Activated naive CD4-positive, alpha-beta T cell treated with anti-CD3 and anti-CD28 coated beads, Interleukin-2, amount 50 U/mL, for 72 hours (primary cell): Measurements from ENCODE around the gene TIPRL. TPM values are rescaled to one million over a fixed set of nuclear protein-coding genes. Genes with fewer than 3 reads are reported as not detected.
A peak's percentile ranks its signal among the peaks of the same experiment; 100 is the strongest.
"Not testable (repeated sequence)": the region's sequence is repeated elsewhere in the genome, so short reads cannot be mapped to it uniquely, and the experiment has no call there.

Experiments
- ATAC-seq, 2 donors: fragments of 150-1000 bp; cut with Tn5 transposase; 2 replicates each; pipeline ENCODE4 v1.10.0; 2021; ENCODE audit warnings: mild to moderate bottlenecking in 2 of 2, moderate library complexity in 2 of 2
- DNase-seq, 2 donors: peaks; one replicate each; pipeline ENCODE4 v3.0.0; 2021 to 2022; ENCODE audit warnings: low spot score in 2 of 2
- H3K27ac Mint-ChIP-seq, 2 donors: one replicate each; pipeline ENCODE4 v1.8.0; 2022; ENCODE audit warnings: mild to moderate bottlenecking in 2 of 2, mixed read lengths in 2 of 2
- H3K36me3 Mint-ChIP-seq, 2 donors: one replicate each; pipeline ENCODE4 v1.8.0; 2022; ENCODE audit warnings: mixed read lengths in 2 of 2
- H3K9me3 Mint-ChIP-seq, 2 donors: one replicate each; pipeline ENCODE4 v1.8.0; 2022; ENCODE audit warnings: mixed read lengths in 2 of 2
- total RNA-seq, 2 donors: library from RNA; stranded (reverse); gene quantifications; one replicate each; pipeline ENCODE4 v1.2.3, GENCODE V29; 2022

Gene TIPRL
- total RNA-seq, 2 donors from 2014 or later = 40.7 to 82.2 TPM

DNA sequence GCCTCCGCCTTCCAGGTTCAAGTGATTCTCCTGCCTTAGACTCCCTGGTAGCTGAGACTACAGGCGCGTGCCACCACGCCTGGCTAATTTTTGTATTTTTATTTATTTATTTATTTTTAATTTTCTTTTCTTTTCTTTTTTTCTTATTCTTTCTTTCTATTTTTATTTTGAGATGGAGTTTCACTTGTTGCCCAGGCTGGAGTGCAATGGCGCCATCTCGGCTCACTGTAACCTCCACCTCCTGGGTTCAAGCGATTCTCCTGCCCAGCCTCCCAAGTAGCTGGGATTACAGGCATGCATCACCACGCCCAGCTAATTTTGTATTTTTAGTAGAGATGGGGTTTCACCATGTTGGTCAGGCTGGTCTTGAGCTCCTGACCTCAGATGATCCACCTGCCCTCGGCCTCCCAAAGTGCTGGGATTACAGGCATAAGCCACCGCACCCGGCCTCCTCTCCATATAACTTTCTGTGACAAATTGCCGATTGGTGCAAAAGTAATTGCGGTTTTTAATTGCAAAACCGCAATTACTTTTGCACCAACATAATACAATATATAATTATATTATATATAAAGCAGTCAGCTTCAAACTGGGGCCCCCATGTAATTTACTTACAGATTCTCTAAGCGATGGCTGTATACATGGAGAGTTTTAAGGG is 2.4 kb downstream of the TIPRL start:
- H3K36me3 Mint-ChIP-seq, ATAC-seq, H3K9me3 Mint-ChIP-seq, DNase-seq, H3K27ac Mint-ChIP-seq: not testable (repeated sequence)

- H3K36me3 Mint-ChIP-seq = peaks cover 0 to 17% of the 10 kb centered on the region in 2 donors
Observed at GRCh38 chr1:168187177-168187576, 8.4 kb downstream of the TIPRL start.

DNA sequence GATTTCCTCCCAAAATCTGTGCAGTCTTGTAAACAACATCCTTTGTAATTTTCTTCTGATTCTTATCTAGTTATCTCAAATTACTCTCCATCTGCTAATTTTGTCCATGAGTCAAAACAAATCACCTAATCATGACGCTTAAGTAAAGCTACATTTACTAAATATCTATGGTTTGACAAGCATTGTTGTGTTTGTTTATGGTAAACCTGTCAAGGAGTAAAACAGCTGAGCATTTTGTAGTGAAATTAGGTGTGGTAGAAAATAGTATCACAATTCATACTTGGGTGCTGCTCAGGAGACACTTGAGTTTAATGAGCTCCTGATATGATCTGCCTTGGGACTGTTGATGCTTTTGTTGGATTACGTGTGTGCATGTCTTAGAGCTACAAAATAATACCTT is 11.6 kb downstream of the TIPRL start:
- peaks cover 0 to 17% of the 10 kb centered on the region in 2 donors for H3K36me3 Mint-ChIP-seq
- H3K27ac Mint-ChIP-seq = no peak overlapping the region
- DNase-seq (no peak), ATAC-seq (no peak)
- H3K9me3 Mint-ChIP-seq = no peaks in the 10 kb centered on the region

More at GRCh38 chr1:168187177-168187576, 8.4 kb downstream of the TIPRL start:
- Mint-ChIP-seq H3K9me3 (no peaks in the 10 kb centered on the region), H3K27ac (no peak overlapping the region)
- DNase-seq (no peak), ATAC-seq (no peak)

GRCh38 chr1:168195199-168196135 is 16.7 kb downstream of the TIPRL start:
- Mint-ChIP-seq H3K36me3 (peaks cover 0 to 23% of the 10 kb centered on the region in 2 donors), H3K9me3 (no peaks in the 10 kb centered on the region), H3K27ac (no peak overlapping the region)
- no peak for DNase-seq
- no peak for ATAC-seq

GRCh38 chr1:168199056-168199455 is 20.3 kb downstream of the TIPRL start:
- Mint-ChIP-seq H3K9me3 (peaks cover 0 to 3% of the 10 kb centered on the region in 2 donors), H3K36me3 (peaks cover 11 to 35% of the 10 kb centered on the region in 2 donors), H3K27ac (no peak overlapping the region)
- DNase-seq (no peak), ATAC-seq (peak in 1 of 2 donors; percentile 44)

DNA sequence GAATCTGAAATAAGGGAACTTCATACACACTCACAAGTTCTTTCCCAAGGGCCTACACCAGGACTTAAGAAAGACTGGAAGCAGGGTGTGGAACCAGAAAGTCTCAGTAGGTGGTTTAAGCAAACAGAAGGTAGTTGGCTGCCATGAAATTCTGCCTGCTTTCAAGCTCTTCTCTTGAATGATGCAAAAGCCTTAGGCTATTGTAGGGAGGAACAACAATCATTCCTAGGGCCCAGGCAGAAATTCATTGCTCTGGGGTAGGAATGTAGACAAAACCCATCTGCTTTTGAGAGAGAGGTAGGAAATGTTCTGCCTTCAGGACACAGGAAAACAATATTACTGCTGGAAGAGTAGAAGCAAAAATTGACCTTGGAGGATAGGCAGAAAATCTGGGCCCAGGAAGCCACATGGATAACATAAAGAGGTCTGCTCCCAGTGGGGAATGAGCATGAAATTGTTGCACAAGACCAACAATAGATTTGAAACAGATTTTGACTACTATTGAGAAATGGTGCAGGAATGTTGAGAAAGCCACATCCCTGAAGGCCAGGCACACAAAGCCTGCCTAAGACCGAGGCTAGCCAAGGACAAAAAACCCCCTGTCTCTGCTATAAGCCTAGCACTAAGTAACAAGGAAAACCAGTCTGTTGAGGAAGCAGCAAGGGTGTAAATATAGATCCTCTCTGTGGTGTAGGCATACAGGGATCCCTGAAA is 24.3 kb downstream of the TIPRL start:
- ATAC-seq (no peak), DNase-seq (no peak)
- H3K27ac Mint-ChIP-seq = no peak overlapping the region
- peaks cover 3 to 6% of the 10 kb centered on the region in 2 donors for H3K9me3 Mint-ChIP-seq
- peaks cover 20 to 55% of the 10 kb centered on the region in 2 donors for H3K36me3 Mint-ChIP-seq

GRCh38 chr1:168206111-168206510 is 27.3 kb downstream of the TIPRL start:
- no peak overlapping the region for H3K27ac Mint-ChIP-seq
- DNase-seq = no peak
- H3K9me3 Mint-ChIP-seq = peaks cover 3 to 11% of the 10 kb centered on the region in 2 donors
- no peak for ATAC-seq
- H3K36me3 Mint-ChIP-seq = peaks cover 21 to 38% of the 10 kb centered on the region in 2 donors

DNA sequence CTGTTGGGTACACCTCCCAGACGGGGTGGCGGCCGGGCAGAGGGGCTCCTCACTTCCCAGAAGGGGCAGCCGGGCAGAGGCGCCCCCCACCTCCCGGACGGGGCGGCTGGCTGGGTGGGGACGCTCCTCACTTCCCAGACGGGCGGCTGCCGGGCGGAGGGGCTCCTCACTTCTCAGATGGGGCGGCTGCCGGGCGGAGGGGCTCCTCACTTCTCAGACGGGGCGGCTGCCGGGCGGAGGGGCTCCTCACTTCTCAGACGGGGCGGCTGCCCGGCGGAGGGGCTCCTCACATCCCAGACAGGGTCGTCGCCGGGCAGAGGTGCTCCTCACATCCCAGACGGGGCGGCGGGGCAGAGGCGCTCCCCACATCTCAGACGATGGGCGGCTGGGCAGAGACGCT is 28.9 kb downstream of the TIPRL start:
- not testable (repeated sequence) for ATAC-seq, DNase-seq, H3K27ac Mint-ChIP-seq
- Mint-ChIP-seq H3K9me3 (peaks cover 8 to 16% of the 10 kb centered on the region in 2 donors), H3K36me3 (peaks cover 21 to 36% of the 10 kb centered on the region in 2 donors)

- DNase-seq = no peak
- ATAC-seq = no peak
- peaks cover 12 to 22% of the 10 kb centered on the region in 2 donors for H3K9me3 Mint-ChIP-seq
- H3K36me3 Mint-ChIP-seq = peaks cover 16 to 17% of the 10 kb centered on the region in 2 donors
- no peak overlapping the region for H3K27ac Mint-ChIP-seq
Observed at GRCh38 chr1:168210312-168210711, 31.6 kb downstream of the TIPRL start.

GRCh38 chr1:168213349-168213748 is 34.6 kb downstream of the TIPRL start:
- H3K27ac Mint-ChIP-seq = no peak overlapping the region
- no peak for DNase-seq
- peaks cover 12 to 16% of the 10 kb centered on the region in 2 donors for H3K9me3 Mint-ChIP-seq
- H3K36me3 Mint-ChIP-seq = peaks cover 8 to 12% of the 10 kb centered on the region in 2 donors
- ATAC-seq = no peak

DNA sequence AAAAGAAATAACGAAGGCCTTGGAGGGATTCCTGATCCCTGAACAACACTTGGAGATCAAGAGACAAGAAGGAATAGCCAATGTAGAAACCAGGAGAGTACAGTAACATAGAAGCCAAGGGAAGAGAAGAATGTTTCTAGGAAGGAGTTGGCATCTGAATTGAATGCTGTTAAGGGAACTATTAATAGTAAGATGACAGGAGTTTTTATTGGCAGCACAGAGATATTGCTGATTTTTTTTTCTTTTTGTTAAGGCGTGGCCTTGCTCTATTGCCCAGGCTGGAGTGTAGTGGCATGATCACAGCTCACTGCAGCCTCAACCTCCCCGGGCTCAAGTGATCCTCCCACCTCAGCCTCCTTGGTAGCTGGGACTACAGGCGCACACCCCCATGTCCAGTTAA is 37.4 kb downstream of the TIPRL start:
- Mint-ChIP-seq H3K9me3 (peaks cover 11 to 12% of the 10 kb centered on the region in 2 donors), H3K27ac (no peak overlapping the region), H3K36me3 (peaks cover 5 to 11% of the 10 kb centered on the region in 2 donors)
- DNase-seq (no peak), ATAC-seq (no peak)

DNA sequence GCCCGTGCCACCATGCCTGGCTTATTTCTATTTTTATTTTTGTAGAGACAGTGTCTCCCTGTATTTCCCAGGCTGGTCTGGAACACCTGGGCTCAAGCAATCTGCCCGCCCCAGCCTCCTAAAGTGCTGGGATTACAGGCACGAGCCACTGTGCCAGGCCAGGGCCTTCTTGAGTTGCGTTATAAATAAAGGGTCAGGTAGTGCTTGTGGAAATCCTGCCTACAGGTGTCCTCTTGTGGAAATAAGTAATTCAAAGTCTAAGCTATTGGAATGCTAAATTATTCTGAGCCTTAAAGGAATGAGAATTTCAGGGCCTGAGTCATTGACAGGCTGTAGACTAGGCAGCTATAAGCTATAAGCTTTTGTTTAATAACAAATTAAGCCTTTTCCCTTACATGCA is 38.9 kb downstream of the TIPRL start:
- Mint-ChIP-seq H3K27ac (no peak overlapping the region), H3K36me3 (peaks cover 0 to 5% of the 10 kb centered on the region in 2 donors), H3K9me3 (peaks cover 6 to 7% of the 10 kb centered on the region in 2 donors)
- DNase-seq (no peak), ATAC-seq (no peak)

DNA sequence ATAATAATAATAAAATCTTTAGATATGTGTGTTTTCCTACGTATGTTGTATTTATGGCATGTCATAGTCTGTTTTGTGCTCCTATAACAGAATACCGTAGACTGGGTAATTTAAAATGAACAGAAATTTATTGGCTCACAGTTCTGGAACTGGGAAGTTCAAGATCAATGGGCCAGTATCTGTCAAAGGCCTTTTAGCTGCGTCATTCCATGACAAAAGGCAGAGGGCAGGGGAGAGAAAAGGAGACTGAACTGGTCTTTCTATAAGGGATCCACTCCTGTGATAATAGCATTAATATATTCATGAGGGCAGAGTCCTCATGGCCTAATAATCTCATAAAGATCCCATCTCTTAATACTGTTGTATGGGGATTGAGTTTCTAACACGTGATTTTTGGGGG is 39.9 kb downstream of the TIPRL start:
- H3K9me3 Mint-ChIP-seq = no peaks in the 10 kb centered on the region
- H3K27ac Mint-ChIP-seq = peak overlapping the region in 1 of 2 donors; percentile 21
- no peak for DNase-seq
- H3K36me3 Mint-ChIP-seq = no peaks in the 10 kb centered on the region
- ATAC-seq = no peak

- ATAC-seq = no peak
- DNase-seq = no peak
Observed at GRCh38 chr1:168220470-168220871, 41.7 kb downstream of the TIPRL start.

GRCh38 chr1:168221275-168221674 is 42.5 kb downstream of the TIPRL start:
- no peak overlapping the region for H3K27ac Mint-ChIP-seq
- H3K9me3 Mint-ChIP-seq = peaks cover 0 to 4% of the 10 kb centered on the region in 2 donors
- ATAC-seq (no peak), DNase-seq (no peak)
- peaks cover under 1 to 6% of the 10 kb centered on the region in 2 donors for H3K36me3 Mint-ChIP-seq

More at GRCh38 chr1:168220470-168220871, 41.7 kb downstream of the TIPRL start:
- Mint-ChIP-seq H3K36me3 (peaks cover 0 to 6% of the 10 kb centered on the region in 2 donors), H3K27ac (peak overlapping the region in 1 of 2 donors; percentile 26), H3K9me3 (peaks cover 0 to 4% of the 10 kb centered on the region in 2 donors)

DNA sequence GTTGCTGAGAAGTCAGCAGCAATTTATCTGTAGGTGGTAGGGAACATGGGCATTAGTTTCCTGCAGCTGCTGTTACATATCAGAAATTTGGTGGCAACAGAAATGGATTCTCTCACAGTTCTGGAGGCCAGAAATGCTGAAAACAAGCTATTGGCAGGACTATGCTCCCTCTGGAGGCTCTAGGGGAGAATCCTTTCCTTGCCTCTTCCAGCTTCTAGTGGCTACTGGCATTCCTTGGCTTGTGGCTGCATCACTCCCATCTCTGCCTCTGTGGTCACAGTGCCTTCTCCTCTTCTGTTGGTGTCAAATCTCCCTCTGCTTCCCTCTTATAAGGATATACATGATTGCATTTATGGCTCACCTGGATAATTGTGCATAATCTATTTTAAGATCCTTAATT is 44.5 kb downstream of the TIPRL start:
- H3K27ac Mint-ChIP-seq = no peak overlapping the region
- ATAC-seq (no peak), DNase-seq (no peak)
- peaks cover 13 to 19% of the 10 kb centered on the region in 2 donors for H3K36me3 Mint-ChIP-seq
- H3K9me3 Mint-ChIP-seq = peaks cover 0 to 4% of the 10 kb centered on the region in 2 donors
